OCI-M2 (cell line): ENCODE results near the gene SIX6.

Source experiments
- DNase-seq: peaks from one replicate; lab custom pipeline; 2025; ENCODE audit not compliant: unreplicated experiment; lab: John Stamatoyannopoulos, UW

SIX6 gene

GRCh38 chr14:60512973-60513571, 4.1 kb downstream of the SIX6 start:
- no peak for DNase-seq

GRCh38 chr14:60514378-60514740, 5.4 kb downstream of the SIX6 start:
- no peak for DNase-seq

- DNase-seq, result no peak
These were observed 6.0 kb downstream of the SIX6 start for GRCh38 chr14:60514741-60515491.

DNA sequence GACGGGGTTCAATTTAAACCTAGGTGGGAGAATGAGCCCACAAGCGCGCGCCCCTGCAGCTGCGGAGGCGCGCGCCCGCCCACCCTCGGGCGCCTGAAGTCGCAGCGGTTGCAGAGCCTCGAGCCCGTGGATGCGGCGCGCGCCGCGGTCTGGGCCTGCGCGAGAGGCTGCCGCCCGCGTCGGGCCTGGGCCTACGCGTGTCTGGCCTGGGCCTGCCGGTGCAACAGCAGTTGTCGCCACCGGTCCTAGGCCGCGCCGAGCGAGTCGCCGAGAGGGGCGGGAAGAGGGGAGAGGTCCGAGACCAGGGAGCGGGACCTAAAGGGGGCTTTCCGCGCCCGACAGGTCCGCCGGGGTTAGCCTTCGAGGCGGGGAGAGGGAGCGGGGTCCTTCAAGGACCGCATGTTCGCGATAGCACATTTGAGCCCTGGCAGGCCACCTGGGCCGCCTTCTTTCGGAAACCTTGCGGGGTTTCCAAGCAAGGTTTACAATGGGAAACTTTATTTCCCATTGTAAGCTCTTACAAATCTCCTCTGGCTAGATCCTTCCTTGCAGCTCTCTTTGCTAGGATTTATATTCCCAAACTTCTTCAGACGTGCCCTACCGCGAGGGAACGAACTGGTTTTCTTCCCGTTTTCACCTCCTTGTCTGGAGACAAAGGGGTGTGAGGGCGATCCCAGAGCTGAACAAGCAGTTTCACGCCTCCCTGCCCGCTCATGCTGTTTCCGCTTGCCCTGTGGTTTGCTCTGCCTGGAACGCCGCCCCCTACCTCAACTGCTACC, 6.8 kb downstream of the SIX6 start:
- DNase-seq, result no peak

DNA sequence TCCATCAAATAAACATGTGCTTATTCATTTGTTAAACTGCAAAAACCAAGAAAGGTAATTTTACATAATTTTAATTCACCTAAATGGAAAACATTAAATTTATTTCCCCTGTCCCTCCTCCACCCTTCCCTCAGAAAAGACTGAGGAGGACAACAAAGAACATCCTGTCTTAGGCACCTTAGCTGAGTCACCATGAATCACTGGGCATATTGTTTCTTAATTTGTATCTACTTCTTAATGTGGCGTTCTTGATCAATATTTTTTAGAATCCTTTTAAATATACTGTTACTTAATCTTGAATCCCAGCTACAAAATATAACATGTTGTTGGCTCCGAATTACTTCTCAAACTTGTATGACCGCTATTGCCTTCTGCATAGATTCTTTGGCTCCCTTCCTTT, 23.5 kb downstream of the SIX6 start:
- no peak for DNase-seq

DNA sequence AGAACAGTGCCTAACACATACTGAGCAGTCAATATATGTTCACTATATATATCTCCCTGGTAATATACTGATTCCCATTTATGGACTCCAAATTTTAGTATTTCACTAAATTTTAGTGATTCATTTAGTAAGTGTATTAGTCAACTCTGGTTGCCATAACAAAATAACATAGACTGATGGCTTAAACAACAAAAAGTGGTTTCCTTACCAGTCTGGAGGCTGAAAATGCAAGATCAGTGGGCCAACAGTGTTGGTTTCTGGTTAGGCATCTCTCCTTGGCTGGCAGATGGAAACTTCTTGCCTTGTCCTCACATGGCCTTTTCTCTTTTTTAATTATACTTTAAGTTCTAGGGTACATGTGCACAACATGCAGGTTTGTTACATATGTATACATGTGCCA, 28.7 kb downstream of the SIX6 start:
- DNase-seq, result no peak

DNA sequence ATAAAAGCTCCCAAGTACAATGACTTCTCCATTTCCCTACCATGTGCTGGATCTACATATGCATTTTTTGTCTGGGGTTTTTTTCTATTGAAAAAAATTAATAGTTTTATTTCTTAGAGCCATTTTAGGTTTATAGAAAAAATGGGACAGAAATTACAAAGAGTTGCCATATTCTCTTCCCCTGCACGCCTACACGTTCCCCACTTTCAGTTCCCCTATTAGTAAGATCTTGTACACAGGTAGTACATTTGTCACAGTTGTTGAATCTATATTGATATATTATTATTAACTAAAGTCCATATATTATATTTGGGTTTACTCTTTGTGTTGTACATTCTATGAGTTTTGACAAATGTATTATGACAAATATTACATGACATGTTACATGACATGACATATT, 35.7 kb downstream of the SIX6 start:
- DNase-seq, result no peak

DNA sequence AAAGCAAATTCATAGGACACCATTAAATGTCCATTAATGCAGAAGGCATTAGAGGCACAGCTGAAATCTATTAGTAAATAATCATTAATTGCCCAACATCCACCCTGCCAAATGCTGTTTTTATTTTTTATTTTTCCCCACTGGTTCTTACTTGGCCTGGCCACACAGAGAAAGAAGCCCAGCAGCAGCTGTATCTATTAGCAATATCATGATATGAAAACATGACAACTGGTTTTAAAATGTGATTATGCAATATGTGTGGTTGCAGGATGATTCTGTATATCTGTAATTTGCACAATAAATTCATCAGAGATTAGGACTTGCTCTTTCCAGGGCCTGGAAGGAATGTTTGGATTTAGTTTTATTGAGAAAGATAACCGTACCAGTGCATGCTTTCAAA, 44.9 kb downstream of the SIX6 start:
- no peak for DNase-seq

GRCh38 chr14:60561845-60562746, 53.1 kb downstream of the SIX6 start:
- DNase-seq, result no peak
